Liver (tissue), 9 donors: ENCODE results near the gene EXOC6B. TPM values are rescaled to one million over a fixed set of nuclear protein-coding genes. Genes with fewer than 3 reads are reported as not detected.

Experiments
- DNase-seq: peaks from one replicate; pipeline ENCODE4 v3.0.0-alpha.2; 2017; ENCODE audit warnings: low spot score
- H3K27ac ChIP-seq, 2 donors: one replicate each; pipeline ENCODE4 v1.7.0; 2013; ENCODE audit warnings: inconsistent platforms in 2 of 2, low read length in 2 of 2, control low read depth in 1 of 2, low read depth in 1 of 2, mild to moderate bottlenecking in 1 of 2
- H3K27me3 ChIP-seq, 4 donors: one replicate each; pipeline versions ENCODE4 v1.6.1 to v1.7.0; 2013; ENCODE audit warnings: low read length in 3 of 4, inconsistent platforms in 1 of 4, mild to moderate bottlenecking in 1 of 4, moderate library complexity in 1 of 4; ENCODE audit not compliant: control insufficient read depth in 4 of 4, insufficient read depth in 4 of 4
- H3K36me3 ChIP-seq, 4 donors: one replicate each; pipeline versions ENCODE4 v1.6.1 to v1.7.0; 2013; ENCODE audit warnings: low read length in 3 of 4, mild to moderate bottlenecking in 3 of 4, low read depth in 1 of 4, moderate library complexity in 1 of 4; ENCODE audit not compliant: control insufficient read depth in 4 of 4, insufficient read depth in 3 of 4
- H3K4me1 ChIP-seq, 4 donors: one replicate each; pipeline versions ENCODE4 v1.6.1 to v1.7.0; 2013; ENCODE audit warnings: low read length in 3 of 4, mild to moderate bottlenecking in 3 of 4, moderate library complexity in 1 of 4; ENCODE audit not compliant: control insufficient read depth in 4 of 4, insufficient read depth in 4 of 4
- H3K4me3 ChIP-seq, 3 donors: one replicate each; pipeline versions ENCODE4 v1.6.1 to v1.7.0; 2013; ENCODE audit warnings: low read length in 3 of 3, control low read depth in 1 of 3, low read depth in 1 of 3, mild to moderate bottlenecking in 1 of 3
- H3K9ac ChIP-seq, 2 donors: one replicate each; pipeline ENCODE4 v1.7.0; 2013; ENCODE audit warnings: low read length in 2 of 2, mild to moderate bottlenecking in 2 of 2, moderate library complexity in 2 of 2, control low read depth in 1 of 2, low read depth in 1 of 2
- H3K9me3 ChIP-seq, 4 donors: one replicate each; pipeline versions ENCODE4 v1.6.1 to v1.7.0; 2013; ENCODE audit warnings: low read length in 3 of 4; ENCODE audit not compliant: control insufficient read depth in 4 of 4
- CTCF ChIP-seq: fragments of 150-350 bp; IDR thresholded peaks from 2 replicates; pipeline ENCODE4 v1.5.1; 2017; ENCODE audit warnings: improper control_type of control experiment, low read depth, low read length; ENCODE audit not compliant: missing input control
- EGR1 ChIP-seq, 2 donors: IDR thresholded peaks; 2 replicates each; pipeline ENCODE4 v1.6.1; 2016 to 2018; ENCODE audit warnings: antibody characterized with exemption in 2 of 2, low read depth in 2 of 2
- FOXA2 ChIP-seq: IDR thresholded peaks from 2 replicates; pipeline ENCODE4 v1.6.1; 2016; ENCODE audit warnings: antibody characterized with exemption
- GABPA ChIP-seq, 2 donors: IDR thresholded peaks in 1 of 2; conservative IDR thresholded peaks in 1 of 2; 2 replicates each; pipeline ENCODE4 v1.6.1; 2016; ENCODE audit warnings: antibody characterized with exemption in 2 of 2, mild to moderate bottlenecking in 1 of 2, moderate library complexity in 1 of 2
- HNF4A ChIP-seq, 2 donors: conservative IDR thresholded peaks; 2 replicates each; pipeline ENCODE4 v1.6.1; 2016; ENCODE audit warnings: antibody characterized with exemption in 2 of 2, mild to moderate bottlenecking in 2 of 2
- HNF4G ChIP-seq: IDR thresholded peaks from 2 replicates; pipeline ENCODE4 v1.6.1; 2016; ENCODE audit warnings: antibody characterized with exemption
- JUND ChIP-seq, 2 donors: IDR thresholded peaks; 2 replicates each; pipeline ENCODE4 v1.6.1; 2016; ENCODE audit warnings: antibody characterized with exemption in 2 of 2
- NR2F2 ChIP-seq: IDR thresholded peaks from 2 replicates; pipeline ENCODE4 v1.6.1; 2016; ENCODE audit warnings: antibody characterized with exemption
- RAD21 ChIP-seq, 2 donors: IDR thresholded peaks; 2 replicates each; pipeline ENCODE4 v1.6.1; 2016; ENCODE audit warnings: antibody characterized with exemption in 2 of 2, mild to moderate bottlenecking in 2 of 2
- REST ChIP-seq: IDR thresholded peaks from 2 replicates; pipeline ENCODE4 v1.6.1; 2016; ENCODE audit warnings: antibody characterized with exemption, mild to moderate bottlenecking
- RXRA ChIP-seq, 2 donors: IDR thresholded peaks; 2 replicates each; pipeline ENCODE4 v1.6.1; 2017 to 2018; ENCODE audit warnings: antibody characterized with exemption in 2 of 2, mild to moderate bottlenecking in 1 of 2
- SP1 ChIP-seq: IDR thresholded peaks from 2 replicates; pipeline ENCODE4 v1.6.1; 2018; ENCODE audit warnings: antibody characterized with exemption, mild to moderate bottlenecking
- TAF1 ChIP-seq: conservative IDR thresholded peaks from 2 replicates; pipeline ENCODE4 v1.6.1; 2016; ENCODE audit warnings: antibody characterized with exemption, mild to moderate bottlenecking
- YY1 ChIP-seq: IDR thresholded peaks from 2 replicates; pipeline ENCODE4 v1.6.1; 2016; ENCODE audit warnings: antibody characterized with exemption, mild to moderate bottlenecking
- WGBS: extraction: QIAGEN DNeasy Blood & Tissue Kit; methylation state at CpG from one replicate; pipeline ENCODE4 v1.1.7; 2013; 5-methylcytosine and 5-hydroxymethylcytosine counted together
- polyA plus RNA-seq, 2 donors: library from polyadenylated mRNA; stranded (reverse) in 1 of 2; unstranded in 1 of 2; fragments of 200-250 nt in 1 of 2; fragments of >200 nt in 1 of 2; fragmentation: Nextera tagmentation in 1 of 2; extraction: Ambion mirVana in 1 of 2; gene quantifications; one replicate each; pipeline versions ENCODE4 v1.2.1 to v1.2.3, GENCODE V29; 2013 to 2015
- total RNA-seq, 2 donors: library from RNA; depleted of rRNA; stranded (reverse); fragments of >200 nt; gene quantifications; one replicate each; pipeline ENCODE4 v1.2.3, GENCODE V29; 2014
- TF ChIP-seq, protein P1 (sequence below): IDR thresholded peaks from 2 replicates; pipeline ENCODE4 v1.6.1; 2016; ENCODE audit warnings: antibody characterized with exemption
- donor health status: healthy.
- donor health status: healthy.
- donor health status: healthy.
- donor health status: healthy.
- donor health status: healthy.

EXOC6B gene
- total and polyA plus RNA-seq, 4 donors = 1.7 to 9.5 (median 5.5) TPM

DNA sequence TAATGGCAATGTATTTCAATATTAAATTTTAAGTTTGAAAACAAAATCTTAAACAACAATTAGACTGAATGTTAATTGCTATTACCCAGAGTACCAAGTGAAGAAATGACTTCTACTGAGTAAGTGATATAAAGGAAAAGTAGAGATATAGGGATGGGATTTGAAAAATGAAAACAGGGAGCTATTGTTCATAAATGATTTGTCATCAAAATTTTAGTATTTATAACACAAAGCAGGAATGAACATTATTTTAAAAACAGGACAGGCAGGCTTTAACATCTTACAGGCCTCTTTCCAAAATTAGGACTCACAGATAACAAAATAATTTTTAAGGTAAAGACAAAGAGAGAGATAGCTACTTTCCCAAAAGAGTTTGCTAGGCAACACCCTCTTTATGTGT is 3.9 kb downstream of the EXOC6B start:
- Histone ChIP-seq H3K36me3 (no peaks in the 10 kb centered on the region), H3K9ac (no peak overlapping the region), H3K4me1 (peaks cover 0 to 6% (median 5%) of the 10 kb centered on the region in 4 donors), H3K4me3 (no peak overlapping the region), H3K9me3 (no peaks in the 10 kb centered on the region), H3K27me3 (no peaks in the 10 kb centered on the region), H3K27ac (no peak overlapping the region)
- DNase-seq = no peak
- TF ChIP-seq YY1 (no peak), SP1 (no peak), REST (no peak), HNF4A (conservative IDR thresholded peaks at IDR 0.05) (no peak), JUND (IDR thresholded peaks at IDR 0.05) (no peak), GABPA (IDR thresholded peaks at IDR 0.05 in 1 of 2, conservative IDR thresholded peaks at IDR 0.05 in 1 of 2) (no peak), RXRA (IDR thresholded peaks at IDR 0.05) (no peak), HNF4G (no peak), NR2F2 (no peak), EGR1 (IDR thresholded peaks at IDR 0.05; ENCODE audit: low read depth in 2 of 2) (no peak), TAF1 (no peak), FOXA2 (no peak)
- TF ChIP-seq, protein P1, sequence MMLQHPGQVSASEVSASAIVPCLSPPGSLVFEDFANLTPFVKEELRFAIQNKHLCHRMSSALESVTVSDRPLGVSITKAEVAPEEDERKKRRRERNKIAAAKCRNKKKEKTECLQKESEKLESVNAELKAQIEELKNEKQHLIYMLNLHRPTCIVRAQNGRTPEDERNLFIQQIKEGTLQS = no peak

DNA sequence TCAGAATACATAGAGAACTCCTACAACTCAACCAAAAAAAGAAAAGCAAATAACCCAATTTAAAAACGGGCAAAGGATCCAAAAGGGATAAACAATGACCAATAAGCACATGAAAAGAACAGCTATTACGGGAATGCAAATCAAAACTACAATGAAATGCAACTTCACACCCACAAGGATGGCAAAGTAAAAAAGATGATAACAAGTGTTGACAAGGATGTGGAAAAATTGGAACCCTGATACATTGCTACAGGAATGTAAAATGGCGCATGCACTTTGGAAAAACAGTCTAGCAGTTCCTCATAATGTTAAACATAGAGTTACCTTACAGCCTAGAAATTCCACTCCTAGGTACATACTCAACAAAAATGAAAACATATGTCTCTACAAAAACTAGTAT is 4.7 kb downstream of the EXOC6B start:
- H3K27me3 ChIP-seq = no peaks in the 10 kb centered on the region
- no peak overlapping the region for H3K9ac ChIP-seq
- H3K9me3 ChIP-seq = no peaks in the 10 kb centered on the region
- H3K4me3 ChIP-seq = no peak overlapping the region
- WGBS = 92% methylated on average over 3 of the region's 3 CpGs
- DNase-seq = no peak
- TF ChIP-seq CTCF (no peak), RAD21 (IDR thresholded peaks at IDR 0.05) (no peak), REST (no peak), RXRA (IDR thresholded peaks at IDR 0.05) (no peak), EGR1 (IDR thresholded peaks at IDR 0.05; ENCODE audit: low read depth in 2 of 2) (no peak), JUND (IDR thresholded peaks at IDR 0.05) (no peak), SP1 (no peak), HNF4A (conservative IDR thresholded peaks at IDR 0.05) (no peak)
- TF ChIP-seq, protein P1 = no peak
- H3K27ac ChIP-seq = no peak overlapping the region
- H3K4me1 ChIP-seq = peaks cover 0 to 6% (median 5%) of the 10 kb centered on the region in 4 donors
- no peaks in the 10 kb centered on the region for H3K36me3 ChIP-seq
